Ishikawa (cell line): ENCODE data around the gene BIRC2.

Experiments
- CEBPB ChIP-seq: IDR thresholded peaks from 2 replicates; pipeline ENCODE4 v1.6.1; 2012
- CREB1 ChIP-seq: IDR thresholded peaks from 2 replicates; pipeline ENCODE4 v1.6.1; 2012; ENCODE audit warnings: low read depth
- EGR1 ChIP-seq: IDR thresholded peaks from 2 replicates; pipeline ENCODE4 v1.6.1; 2012
- EP300 ChIP-seq: IDR thresholded peaks from 2 replicates; pipeline ENCODE4 v1.6.1; 2012; ENCODE audit warnings: borderline replicate concordance
- FOXM1 ChIP-seq: IDR thresholded peaks from 2 replicates; pipeline ENCODE4 v1.6.1; 2012; ENCODE audit warnings: low read depth, borderline replicate concordance
- NFIC ChIP-seq: IDR thresholded peaks from 2 replicates; pipeline ENCODE4 v1.6.1; 2012
- RAD21 ChIP-seq: IDR thresholded peaks from 2 replicates; pipeline ENCODE4 v1.6.1; 2012; ENCODE audit warnings: low read depth
- TAF1 ChIP-seq: IDR thresholded peaks from 2 replicates; pipeline ENCODE4 v1.6.1; 2012; ENCODE audit warnings: low read depth, mild to moderate bottlenecking
- TCF12 ChIP-seq: IDR thresholded peaks from 2 replicates; pipeline ENCODE4 v1.6.1; 2012; ENCODE audit warnings: low read depth
- TEAD4 ChIP-seq: IDR thresholded peaks from 2 replicates; pipeline ENCODE4 v1.6.1; 2012
- YY1 ChIP-seq: IDR thresholded peaks from 2 replicates; pipeline ENCODE4 v1.6.1; 2012; ENCODE audit warnings: low read depth
- ZBTB7A ChIP-seq: IDR thresholded peaks from 2 replicates; pipeline ENCODE4 v1.6.1; 2012; ENCODE audit warnings: low read depth
- TF ChIP-seq, protein P1 (sequence below): IDR thresholded peaks from 2 replicates; pipeline ENCODE4 v1.6.1; 2012
- TF ChIP-seq, protein P2 (sequence below): IDR thresholded peaks from 2 replicates; pipeline ENCODE4 v1.6.1; 2012; ENCODE audit warnings: low read depth, mild to moderate bottlenecking
- TF ChIP-seq, protein P3 (sequence below): IDR thresholded peaks from 2 replicates; pipeline ENCODE4 v1.6.1; 2012

BIRC2 gene

DNA sequence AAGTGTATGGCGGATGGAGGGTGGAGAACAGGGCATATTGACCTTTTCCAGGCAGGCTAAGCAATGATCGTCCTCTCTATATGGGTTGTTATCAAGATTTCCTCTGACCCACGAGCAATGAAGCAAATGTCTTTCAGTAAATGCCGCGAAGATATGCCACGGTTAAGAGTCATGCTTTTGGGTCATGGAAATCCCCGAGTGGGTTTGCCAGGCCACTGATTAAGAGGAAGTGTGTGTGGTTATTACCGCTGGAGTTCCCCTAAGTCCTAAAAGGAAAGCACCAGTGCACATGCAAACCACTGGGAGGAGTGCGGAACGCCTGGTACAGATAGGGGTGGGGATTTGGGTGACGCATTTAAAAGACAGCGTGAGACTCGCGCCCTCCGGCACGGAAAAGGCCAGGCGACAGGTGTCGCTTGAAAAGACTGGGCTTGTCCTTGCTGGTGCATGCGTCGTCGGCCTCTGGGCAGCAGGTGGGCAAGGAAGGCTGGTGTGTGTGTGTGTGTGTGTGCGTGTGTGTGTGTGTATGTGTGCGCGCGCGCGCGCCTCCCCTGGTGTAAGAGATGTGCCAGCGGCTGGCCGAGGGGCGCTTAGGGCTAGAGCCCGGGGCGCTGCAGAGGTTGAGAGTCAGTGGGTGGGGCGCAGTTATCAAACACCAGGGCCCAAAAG is 29.8 kb upstream of the BIRC2 start, which contains the start of gene BIRC3:
BIRC3 (plus strand) TSS at position 386 of the 669 bp plus-strand sequence. CDS start 7,026 bp downstream, outside the sequence.
- no peak for TF ChIP-seq EP300
- TF ChIP-seq, protein P1, sequence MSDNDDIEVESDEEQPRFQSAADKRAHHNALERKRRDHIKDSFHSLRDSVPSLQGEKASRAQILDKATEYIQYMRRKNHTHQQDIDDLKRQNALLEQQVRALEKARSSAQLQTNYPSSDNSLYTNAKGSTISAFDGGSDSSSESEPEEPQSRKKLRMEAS: peak; percentile 81

DNA sequence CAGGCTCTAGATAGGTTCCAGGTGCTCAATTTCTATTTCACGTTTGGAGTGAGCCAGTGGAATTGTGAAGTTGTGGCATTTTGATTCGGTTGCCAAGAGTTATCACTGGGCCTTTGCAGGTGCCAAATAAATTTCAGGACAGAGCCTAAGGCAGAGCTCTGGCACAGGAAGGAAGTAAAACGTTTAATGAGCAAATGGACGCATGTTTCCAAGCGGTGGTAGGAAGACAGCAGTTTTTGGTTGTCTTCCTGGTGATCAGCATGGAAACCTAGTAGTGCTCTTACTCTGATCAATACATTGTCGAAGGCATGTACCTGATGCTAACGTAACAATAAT is 29.3 kb upstream of the BIRC2 start:
- TF ChIP-seq ZBTB7A (no peak), TCF12 (no peak), EGR1 (no peak), TAF1 (no peak), RAD21 (no peak), CREB1 (no peak), NFIC (no peak), FOXM1 (no peak), EP300 (no peak), TEAD4 (no peak), YY1 (no peak), CEBPB (no peak)
- TF ChIP-seq, protein P2, sequence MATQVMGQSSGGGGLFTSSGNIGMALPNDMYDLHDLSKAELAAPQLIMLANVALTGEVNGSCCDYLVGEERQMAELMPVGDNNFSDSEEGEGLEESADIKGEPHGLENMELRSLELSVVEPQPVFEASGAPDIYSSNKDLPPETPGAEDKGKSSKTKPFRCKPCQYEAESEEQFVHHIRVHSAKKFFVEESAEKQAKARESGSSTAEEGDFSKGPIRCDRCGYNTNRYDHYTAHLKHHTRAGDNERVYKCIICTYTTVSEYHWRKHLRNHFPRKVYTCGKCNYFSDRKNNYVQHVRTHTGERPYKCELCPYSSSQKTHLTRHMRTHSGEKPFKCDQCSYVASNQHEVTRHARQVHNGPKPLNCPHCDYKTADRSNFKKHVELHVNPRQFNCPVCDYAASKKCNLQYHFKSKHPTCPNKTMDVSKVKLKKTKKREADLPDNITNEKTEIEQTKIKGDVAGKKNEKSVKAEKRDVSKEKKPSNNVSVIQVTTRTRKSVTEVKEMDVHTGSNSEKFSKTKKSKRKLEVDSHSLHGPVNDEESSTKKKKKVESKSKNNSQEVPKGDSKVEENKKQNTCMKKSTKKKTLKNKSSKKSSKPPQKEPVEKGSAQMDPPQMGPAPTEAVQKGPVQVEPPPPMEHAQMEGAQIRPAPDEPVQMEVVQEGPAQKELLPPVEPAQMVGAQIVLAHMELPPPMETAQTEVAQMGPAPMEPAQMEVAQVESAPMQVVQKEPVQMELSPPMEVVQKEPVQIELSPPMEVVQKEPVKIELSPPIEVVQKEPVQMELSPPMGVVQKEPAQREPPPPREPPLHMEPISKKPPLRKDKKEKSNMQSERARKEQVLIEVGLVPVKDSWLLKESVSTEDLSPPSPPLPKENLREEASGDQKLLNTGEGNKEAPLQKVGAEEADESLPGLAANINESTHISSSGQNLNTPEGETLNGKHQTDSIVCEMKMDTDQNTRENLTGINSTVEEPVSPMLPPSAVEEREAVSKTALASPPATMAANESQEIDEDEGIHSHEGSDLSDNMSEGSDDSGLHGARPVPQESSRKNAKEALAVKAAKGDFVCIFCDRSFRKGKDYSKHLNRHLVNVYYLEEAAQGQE: no peak
- TF ChIP-seq, protein P3, sequence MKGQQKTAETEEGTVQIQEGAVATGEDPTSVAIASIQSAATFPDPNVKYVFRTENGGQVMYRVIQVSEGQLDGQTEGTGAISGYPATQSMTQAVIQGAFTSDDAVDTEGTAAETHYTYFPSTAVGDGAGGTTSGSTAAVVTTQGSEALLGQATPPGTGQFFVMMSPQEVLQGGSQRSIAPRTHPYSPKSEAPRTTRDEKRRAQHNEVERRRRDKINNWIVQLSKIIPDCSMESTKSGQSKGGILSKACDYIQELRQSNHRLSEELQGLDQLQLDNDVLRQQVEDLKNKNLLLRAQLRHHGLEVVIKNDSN: no peak
- TF ChIP-seq, protein P1: no peak

DNA sequence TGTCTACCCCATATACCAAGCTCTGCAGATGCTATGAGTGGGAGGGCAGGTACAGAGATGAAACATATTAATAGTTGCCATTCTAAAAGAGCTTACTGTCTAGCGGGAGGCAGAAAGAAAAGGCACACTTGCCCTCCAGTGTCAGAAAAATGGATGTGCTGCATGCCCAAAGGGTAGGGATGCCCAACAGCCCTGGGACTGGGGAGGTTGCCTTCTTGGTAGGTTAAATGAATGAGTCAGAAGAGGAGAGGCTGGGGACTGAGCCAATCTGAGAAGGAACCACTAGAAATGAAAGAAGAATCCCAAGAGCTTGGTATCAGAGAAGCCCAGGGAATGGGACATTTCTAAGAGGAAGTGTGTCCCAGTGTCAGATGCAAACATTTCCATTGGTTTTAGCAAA is 28.5 kb upstream of the BIRC2 start:
- TF ChIP-seq NFIC (no peak), CREB1 (no peak), TCF12 (no peak)

DNA sequence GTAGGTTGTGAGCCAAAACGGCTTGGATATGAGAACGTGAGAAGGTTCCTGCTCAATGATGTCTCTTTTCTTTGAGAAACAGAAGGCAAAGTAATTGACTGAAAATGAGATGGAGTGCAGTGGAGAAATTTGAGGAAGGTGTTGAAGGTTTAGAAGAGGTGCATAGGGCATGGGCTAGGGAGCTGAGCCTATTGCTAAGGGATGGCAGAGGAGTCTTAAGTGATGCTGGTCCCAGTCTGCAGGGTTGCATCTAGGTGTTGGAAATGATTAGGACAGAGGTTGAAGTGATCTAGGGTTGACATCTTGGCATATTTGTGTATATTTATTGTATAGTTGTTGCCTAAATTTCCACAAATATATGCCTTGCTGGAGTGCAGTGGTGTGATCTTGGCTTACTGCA is 27.5 kb upstream of the BIRC2 start:
- TF ChIP-seq EP300 (no peak), TCF12 (no peak), FOXM1 (no peak), YY1 (no peak), CREB1 (no peak), ZBTB7A (no peak), EGR1 (no peak), RAD21 (no peak), CEBPB (no peak), TEAD4 (no peak), TAF1 (no peak), NFIC (no peak)
- TF ChIP-seq, protein P1: no peak
- TF ChIP-seq, protein P3: no peak
- TF ChIP-seq, protein P2: no peak

DNA sequence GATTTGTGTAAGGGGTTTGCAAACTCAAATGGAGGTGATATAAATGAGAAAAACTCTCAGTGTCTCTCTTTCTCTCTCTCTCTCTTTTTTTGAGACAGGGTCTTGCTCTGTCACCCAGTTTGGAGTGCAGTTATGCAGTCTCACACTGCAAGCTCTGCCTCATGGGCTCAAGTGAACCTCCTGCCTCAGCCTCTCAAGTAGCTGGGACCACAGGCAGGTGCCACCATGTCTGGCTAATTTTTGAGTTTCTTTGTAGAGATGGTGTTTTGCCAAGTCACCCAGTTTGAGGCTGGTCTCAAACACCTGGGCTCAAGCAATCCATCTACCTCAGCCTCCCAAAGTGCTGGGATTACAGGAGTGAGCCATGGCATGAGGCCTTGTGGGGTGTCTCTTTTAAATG is 26.8 kb upstream of the BIRC2 start:
- TF ChIP-seq TEAD4: no peak
- no peak for TF ChIP-seq YY1
- TF ChIP-seq TCF12: no peak
- TF ChIP-seq TAF1: no peak
- TF ChIP-seq, protein P1: no peak
- TF ChIP-seq CREB1: no peak

DNA sequence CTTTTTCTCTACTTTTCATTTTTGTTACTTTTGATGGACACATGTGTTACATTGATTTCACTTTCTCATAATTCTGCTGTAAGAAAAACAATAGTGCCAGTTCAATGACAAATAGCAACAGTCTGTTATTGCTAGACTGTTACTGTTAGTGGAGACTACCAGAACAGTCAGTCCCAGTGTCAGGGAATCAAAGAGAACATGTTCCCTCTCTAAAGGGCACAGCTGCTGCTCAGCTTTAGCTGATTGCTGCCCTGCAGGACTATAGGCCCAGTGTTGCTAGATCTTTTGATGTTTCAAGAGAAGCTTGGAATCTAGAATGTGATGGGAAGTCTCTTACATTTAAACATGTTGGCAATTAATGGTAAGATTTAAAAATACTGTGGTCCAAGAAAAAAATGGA is 26.3 kb upstream of the BIRC2 start:
- no peak for TF ChIP-seq RAD21
- TF ChIP-seq CREB1: no peak
- TF ChIP-seq NFIC: no peak
- TF ChIP-seq CEBPB: no peak
- TF ChIP-seq TCF12: no peak
- TF ChIP-seq, protein P2: no peak
- TF ChIP-seq FOXM1: no peak
